Vagina (tissue), 2 donors: ENCODE data around the gene ZBTB7C. TPM values are rescaled to one million over a fixed set of nuclear protein-coding genes. Genes with fewer than 3 reads are reported as not detected.

ENCODE experiments used
- DNase-seq, 2 donors: peaks; one replicate each; pipeline ENCODE4 v3.0.0-alpha.2; 2017; ENCODE audit errors: extremely low spot score in 2 of 2
- H3K27ac ChIP-seq: fragments of 200-600 bp; sonication (generic); one replicate; pipeline ENCODE4 v1.5.1; 2019
- H3K27me3 ChIP-seq: fragments of 200-600 bp; sonication (generic); one replicate; pipeline ENCODE4 v1.5.1; 2019
- H3K36me3 ChIP-seq, 2 donors: fragments of 200-600 bp; sonication (generic); one replicate each; pipeline ENCODE4 v1.5.1; 2017 to 2019
- H3K4me1 ChIP-seq: fragments of 200-600 bp; sonication (generic); one replicate; pipeline ENCODE4 v1.5.1; 2019
- H3K4me3 ChIP-seq, 2 donors: fragments of 200-600 bp; sonication (generic); 1 replicate in 1 of 2; 2 replicates in 1 of 2; pipeline ENCODE4 v1.5.1; 2016 to 2019
- H3K9me3 ChIP-seq: fragments of 200-600 bp; sonication (generic); one replicate; pipeline ENCODE4 v1.5.1; 2019
- CTCF ChIP-seq, 3 experiments: fragments of 450-650 bp in 2 of 3; fragments of 200-600 bp in 1 of 3; sonication (generic) in 1 of 3; IDR thresholded peaks; one replicate each; pipeline ENCODE4 v1.5.1; 2017 to 2019; ENCODE audit warnings: antibody characterized with exemption in 3 of 3, mild to moderate bottlenecking in 2 of 3, moderate library complexity in 2 of 3
- POLR2A ChIP-seq, 2 donors: fragments of 450-650 bp; IDR thresholded peaks; one replicate each; pipeline ENCODE4 v1.6.1; 2017; ENCODE audit warnings: antibody characterized with exemption in 2 of 2, mild to moderate bottlenecking in 2 of 2, moderate library complexity in 2 of 2
- POLR2AphosphoS5 ChIP-seq, 2 donors: sonication (generic); formaldehyde crosslinking; IDR thresholded peaks; one replicate each; pipeline ENCODE4 v1.9.0; 2017; ENCODE audit warnings: antibody characterized with exemption in 2 of 2, mild to moderate bottlenecking in 2 of 2, low read depth in 1 of 2; ENCODE audit not compliant: insufficient read depth in 1 of 2
- intact Hi-C: fragments of 100-400 bp; cut with DNase I; formaldehyde crosslinking; loops from one replicate; pipeline ENCODE4 v1.15.1; 2023
- total RNA-seq: library from RNA; depleted of rRNA; stranded (reverse); fragments of >200 nt; gene quantifications from one replicate; pipeline ENCODE4 v1.2.3, GENCODE V29; 2016

ZBTB7C gene
- total RNA-seq, 1 donor from 2014 or later = 40.5 TPM

- intact Hi-C loops = no loop called here
- Histone ChIP-seq H3K9me3 (no peaks in the 10 kb centered on the region), H3K4me1 (peaks cover 23% of the 10 kb centered on the region), H3K36me3 (no peaks in the 10 kb centered on the region), H3K27me3 (no peaks in the 10 kb centered on the region), H3K27ac (no peak overlapping the region), H3K4me3 (no peak overlapping the region)
- DNase-seq = no peak
- TF ChIP-seq POLR2AphosphoS5 (IDR thresholded peaks at IDR 0.05; ENCODE audit: insufficient read depth in 1 of 2, low read depth in 1 of 2) = no peak
Measured at GRCh38 chr18:48022021-48022420, 387.2 kb downstream of the ZBTB7C start.

GRCh38 chr18:48021273-48021914 is 387.8 kb downstream of the ZBTB7C start:
- Histone ChIP-seq H3K27me3 (no peaks in the 10 kb centered on the region), H3K4me1 (peaks cover 19% of the 10 kb centered on the region), H3K27ac (no peak overlapping the region), H3K9me3 (no peaks in the 10 kb centered on the region), H3K36me3 (no peaks in the 10 kb centered on the region), H3K4me3 (no peak overlapping the region)
- intact Hi-C loops = no loop called here
- DNase-seq = no peak
- no peak for TF ChIP-seq POLR2AphosphoS5 (IDR thresholded peaks at IDR 0.05; ENCODE audit: insufficient read depth in 1 of 2, low read depth in 1 of 2)
- TF ChIP-seq POLR2A (IDR thresholded peaks at IDR 0.05) = no peak
- TF ChIP-seq CTCF (IDR thresholded peaks at IDR 0.05) = no peak

DNA sequence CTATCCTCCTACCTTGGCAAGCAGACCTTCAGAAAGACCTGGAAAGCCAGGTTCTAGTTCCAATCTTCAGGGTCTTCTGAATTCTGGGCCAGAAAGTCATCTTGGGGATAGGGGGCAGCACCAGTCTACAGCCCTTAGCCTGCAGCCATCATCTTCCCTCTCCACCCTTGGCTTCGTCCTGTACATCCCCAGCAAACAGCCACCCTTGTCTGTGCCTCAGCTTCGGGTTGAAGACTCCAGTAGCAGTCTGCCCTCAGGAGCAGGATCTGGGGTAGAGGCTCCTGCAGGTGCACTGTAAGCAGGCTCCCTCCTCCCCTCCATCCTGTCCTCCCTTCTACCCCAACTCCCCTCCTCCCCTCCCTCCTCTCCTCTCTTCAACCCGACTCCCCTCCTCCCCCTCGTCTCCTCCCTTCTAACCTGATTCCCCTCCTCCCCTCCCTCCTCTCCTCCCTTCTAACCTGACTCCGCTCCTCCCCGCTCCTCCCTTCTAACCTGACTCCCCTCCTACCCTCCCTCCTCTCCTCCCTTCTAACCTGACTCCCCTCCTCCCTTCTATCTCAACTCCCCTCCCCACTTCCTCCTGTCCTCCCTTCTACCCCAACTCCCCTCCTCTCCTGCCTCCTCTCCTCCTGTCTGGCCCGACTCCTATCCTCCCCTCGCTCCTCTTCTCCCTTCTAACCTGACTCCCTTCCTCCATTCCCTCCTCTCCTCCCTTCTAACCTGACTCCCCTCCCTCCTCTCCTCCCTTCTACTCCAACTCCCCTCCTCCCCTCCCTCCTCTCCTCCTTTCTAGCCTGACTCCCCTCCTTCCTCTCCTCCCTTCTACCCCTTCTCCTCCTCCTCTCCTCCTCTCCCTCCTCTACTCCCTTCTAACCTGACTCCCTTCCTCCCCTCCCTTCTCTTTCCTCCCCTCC is 388.6 kb downstream of the ZBTB7C start:
- Histone ChIP-seq H3K36me3 (no peaks in the 10 kb centered on the region), H3K27me3 (no peaks in the 10 kb centered on the region), H3K9me3 (no peaks in the 10 kb centered on the region), H3K4me1 (peaks cover 19% of the 10 kb centered on the region), H3K4me3 (no peak overlapping the region), H3K27ac (no peak overlapping the region)
- intact Hi-C loops = no loop called here
- no peak for DNase-seq
- TF ChIP-seq CTCF (IDR thresholded peaks at IDR 0.05) (no peak), POLR2AphosphoS5 (IDR thresholded peaks at IDR 0.05; ENCODE audit: insufficient read depth in 1 of 2, low read depth in 1 of 2) (no peak), POLR2A (IDR thresholded peaks at IDR 0.05) (no peak)

- DNase-seq = peak in 1 of 2 donors; percentile 49
- no peaks in the 10 kb centered on the region for H3K9me3 ChIP-seq
- H3K4me1 ChIP-seq = peaks cover 19% of the 10 kb centered on the region
- no peak overlapping the region for H3K27ac ChIP-seq
- no peak overlapping the region for H3K4me3 ChIP-seq
- TF ChIP-seq POLR2A (IDR thresholded peaks at IDR 0.05) (no peak), CTCF (IDR thresholded peaks at IDR 0.05) (no peak), POLR2AphosphoS5 (IDR thresholded peaks at IDR 0.05; ENCODE audit: insufficient read depth in 1 of 2, low read depth in 1 of 2) (no peak)
- intact Hi-C loops = no loop called here
- H3K27me3 ChIP-seq = no peaks in the 10 kb centered on the region
- H3K36me3 ChIP-seq = no peaks in the 10 kb centered on the region
Measured at GRCh38 chr18:48019557-48020325, 389.4 kb downstream of the ZBTB7C start.

- H3K36me3 ChIP-seq = no peaks in the 10 kb centered on the region
- no peak overlapping the region for H3K4me3 ChIP-seq
- peaks cover 11% of the 10 kb centered on the region for H3K4me1 ChIP-seq
- H3K27me3 ChIP-seq = no peaks in the 10 kb centered on the region
- no peaks in the 10 kb centered on the region for H3K9me3 ChIP-seq
- no peak for TF ChIP-seq POLR2A (IDR thresholded peaks at IDR 0.05)
- TF ChIP-seq POLR2AphosphoS5 (IDR thresholded peaks at IDR 0.05; ENCODE audit: insufficient read depth in 1 of 2, low read depth in 1 of 2) = no peak
- TF ChIP-seq CTCF (IDR thresholded peaks at IDR 0.05) = no peak
- no peak for DNase-seq
- intact Hi-C loops = no loop called here
- H3K27ac ChIP-seq = no peak overlapping the region
Measured at GRCh38 chr18:48018851-48019250, 390.3 kb downstream of the ZBTB7C start.
